GM18909 (cell line): Measurements from ENCODE around the gene METTL18.

Experiments used
- ATAC-seq: cut with Tn5 transposase; IDR thresholded peaks from one replicate; pipeline ENCODE4 v1.9.1; 2021; ENCODE audit warnings: mild to moderate bottlenecking; ENCODE audit not compliant: unreplicated experiment, poor library complexity

Gene METTL18

GRCh38 chr1:169788402-169788801 is 6.3 kb downstream of the METTL18 start:
- ATAC-seq = no peak

GRCh38 chr1:169786974-169787373 is 7.7 kb downstream of the METTL18 start:
- no peak for ATAC-seq

- no peak for ATAC-seq
These were observed 9.4 kb downstream of the METTL18 start for GRCh38 chr1:169785267-169785666.

- ATAC-seq = no peak
These were observed 10.6 kb downstream of the METTL18 start for GRCh38 chr1:169784102-169784501.

GRCh38 chr1:169782596-169782995 is 12.1 kb downstream of the METTL18 start:
- ATAC-seq = no peak

GRCh38 chr1:169779970-169780369 is 14.7 kb downstream of the METTL18 start:
- no peak for ATAC-seq

- no peak for ATAC-seq
These were observed 15.6 kb downstream of the METTL18 start for GRCh38 chr1:169779150-169779549.

GRCh38 chr1:169776440-169776839 is 18.3 kb downstream of the METTL18 start:
- ATAC-seq = no peak

GRCh38 chr1:169768161-169768560 is 26.5 kb downstream of the METTL18 start:
- ATAC-seq = no peak

GRCh38 chr1:169765580-169766331 is 29.0 kb downstream of the METTL18 start:
- no peak for ATAC-seq

GRCh38 chr1:169764919-169765318 is 29.8 kb downstream of the METTL18 start:
- ATAC-seq = no peak

- ATAC-seq = no peak
These were observed 32.0 kb downstream of the METTL18 start for GRCh38 chr1:169762699-169763098.

- no peak for ATAC-seq
These were observed 35.7 kb downstream of the METTL18 start for GRCh38 chr1:169759038-169759437.

GRCh38 chr1:169753549-169753948 is 41.2 kb downstream of the METTL18 start:
- ATAC-seq = no peak

- ATAC-seq = no peak
These were observed 44.7 kb downstream of the METTL18 start for GRCh38 chr1:169750041-169750440.

GRCh38 chr1:169746550-169746949 is 48.2 kb downstream of the METTL18 start:
- ATAC-seq = no peak

- ATAC-seq = no peak
These were observed 49.5 kb downstream of the METTL18 start for GRCh38 chr1:169745015-169745861.
